ENCODE results near the gene IL19.

- TF ChIP-seq CTCF (IDR thresholded peaks at IDR 0.05; ENCODE audit: low read length) (no peak), EZH2 (IDR thresholded peaks at IDR 0.05; ENCODE audit: borderline replicate concordance, low read length) (no peak)
These were observed 44.3 kb downstream of the IL19 start for GRCh38 chr1:206814716-206815341.
